ENCODE data around the gene LIN7A.

GRCh38 chr12:80857311-80857710 lies 80.4 kb downstream of the LIN7A start:
- TF ChIP-seq CTCF (IDR thresholded peaks at IDR 0.05; ENCODE audit: poor library complexity, severe bottlenecking) (no peak), EP300 (conservative IDR thresholded peaks at IDR 0.05; ENCODE audit: poor library complexity, severe bottlenecking) (no peak)

Measured in neural cell (in vitro differentiated cells).